Liver (tissue), 9 donors: ENCODE measurements around the gene B3GALNT1. TPM values are rescaled to one million over a fixed set of nuclear protein-coding genes. Genes with fewer than 3 reads are reported as not detected.

ENCODE experiments used
- DNase-seq: peaks from one replicate; pipeline ENCODE4 v3.0.0-alpha.2; 2017; ENCODE audit warnings: low spot score
- H3K27ac ChIP-seq, 2 donors: one replicate each; pipeline ENCODE4 v1.7.0; 2013; ENCODE audit warnings: inconsistent platforms in 2 of 2, low read length in 2 of 2, control low read depth in 1 of 2, low read depth in 1 of 2, mild to moderate bottlenecking in 1 of 2
- H3K27me3 ChIP-seq, 4 donors: one replicate each; pipeline versions ENCODE4 v1.6.1 to v1.7.0; 2013; ENCODE audit warnings: low read length in 3 of 4, inconsistent platforms in 1 of 4, mild to moderate bottlenecking in 1 of 4, moderate library complexity in 1 of 4; ENCODE audit not compliant: control insufficient read depth in 4 of 4, insufficient read depth in 4 of 4
- H3K36me3 ChIP-seq, 4 donors: one replicate each; pipeline versions ENCODE4 v1.6.1 to v1.7.0; 2013; ENCODE audit warnings: low read length in 3 of 4, mild to moderate bottlenecking in 3 of 4, low read depth in 1 of 4, moderate library complexity in 1 of 4; ENCODE audit not compliant: control insufficient read depth in 4 of 4, insufficient read depth in 3 of 4
- H3K4me1 ChIP-seq, 4 donors: one replicate each; pipeline versions ENCODE4 v1.6.1 to v1.7.0; 2013; ENCODE audit warnings: low read length in 3 of 4, mild to moderate bottlenecking in 3 of 4, moderate library complexity in 1 of 4; ENCODE audit not compliant: control insufficient read depth in 4 of 4, insufficient read depth in 4 of 4
- H3K4me3 ChIP-seq, 3 donors: one replicate each; pipeline versions ENCODE4 v1.6.1 to v1.7.0; 2013; ENCODE audit warnings: low read length in 3 of 3, control low read depth in 1 of 3, low read depth in 1 of 3, mild to moderate bottlenecking in 1 of 3
- H3K9ac ChIP-seq, 2 donors: one replicate each; pipeline ENCODE4 v1.7.0; 2013; ENCODE audit warnings: low read length in 2 of 2, mild to moderate bottlenecking in 2 of 2, moderate library complexity in 2 of 2, control low read depth in 1 of 2, low read depth in 1 of 2
- H3K9me3 ChIP-seq, 4 donors: one replicate each; pipeline versions ENCODE4 v1.6.1 to v1.7.0; 2013; ENCODE audit warnings: low read length in 3 of 4; ENCODE audit not compliant: control insufficient read depth in 4 of 4
- CTCF ChIP-seq: fragments of 150-350 bp; IDR thresholded peaks from 2 replicates; pipeline ENCODE4 v1.5.1; 2017; ENCODE audit warnings: improper control_type of control experiment, low read depth, low read length; ENCODE audit not compliant: missing input control
- EGR1 ChIP-seq, 2 donors: IDR thresholded peaks; 2 replicates each; pipeline ENCODE4 v1.6.1; 2016 to 2018; ENCODE audit warnings: antibody characterized with exemption in 2 of 2, low read depth in 2 of 2
- GABPA ChIP-seq, 2 donors: IDR thresholded peaks in 1 of 2; conservative IDR thresholded peaks in 1 of 2; 2 replicates each; pipeline ENCODE4 v1.6.1; 2016; ENCODE audit warnings: antibody characterized with exemption in 2 of 2, mild to moderate bottlenecking in 1 of 2, moderate library complexity in 1 of 2
- HNF4A ChIP-seq, 2 donors: conservative IDR thresholded peaks; 2 replicates each; pipeline ENCODE4 v1.6.1; 2016; ENCODE audit warnings: antibody characterized with exemption in 2 of 2, mild to moderate bottlenecking in 2 of 2
- HNF4G ChIP-seq: IDR thresholded peaks from 2 replicates; pipeline ENCODE4 v1.6.1; 2016; ENCODE audit warnings: antibody characterized with exemption
- JUND ChIP-seq, 2 donors: IDR thresholded peaks; 2 replicates each; pipeline ENCODE4 v1.6.1; 2016; ENCODE audit warnings: antibody characterized with exemption in 2 of 2
- MAX ChIP-seq: IDR thresholded peaks from 2 replicates; pipeline ENCODE4 v1.6.1; 2016; ENCODE audit warnings: antibody characterized with exemption
- NR2F2 ChIP-seq: IDR thresholded peaks from 2 replicates; pipeline ENCODE4 v1.6.1; 2016; ENCODE audit warnings: antibody characterized with exemption
- REST ChIP-seq: IDR thresholded peaks from 2 replicates; pipeline ENCODE4 v1.6.1; 2016; ENCODE audit warnings: antibody characterized with exemption, mild to moderate bottlenecking
- SP1 ChIP-seq: IDR thresholded peaks from 2 replicates; pipeline ENCODE4 v1.6.1; 2018; ENCODE audit warnings: antibody characterized with exemption, mild to moderate bottlenecking
- WGBS: extraction: QIAGEN DNeasy Blood & Tissue Kit; methylation state at CpG from one replicate; pipeline ENCODE4 v1.1.7; 2013; 5-methylcytosine and 5-hydroxymethylcytosine counted together
- polyA plus RNA-seq, 2 donors: library from polyadenylated mRNA; stranded (reverse) in 1 of 2; unstranded in 1 of 2; fragments of 200-250 nt in 1 of 2; fragments of >200 nt in 1 of 2; fragmentation: Nextera tagmentation in 1 of 2; extraction: Ambion mirVana in 1 of 2; gene quantifications; one replicate each; pipeline versions ENCODE4 v1.2.1 to v1.2.3, GENCODE V29; 2013 to 2015
- total RNA-seq, 2 donors: library from RNA; depleted of rRNA; stranded (reverse); fragments of >200 nt; gene quantifications; one replicate each; pipeline ENCODE4 v1.2.3, GENCODE V29; 2014
- donor health status: healthy.
- donor health status: healthy.
- donor health status: healthy.
- donor health status: healthy.
- donor health status: healthy.

Gene B3GALNT1
- total and polyA plus RNA-seq, 4 donors: 0.56 to 23.7 (median 1.00) TPM

- DNase-seq: no peak
- no peaks in the 10 kb centered on the region for H3K27me3 ChIP-seq
- H3K4me3 ChIP-seq: no peak overlapping the region
- H3K9ac ChIP-seq: no peak overlapping the region
- no peaks in the 10 kb centered on the region for H3K9me3 ChIP-seq
- H3K36me3 ChIP-seq: peaks cover 0 to 4% (median 0%) of the 10 kb centered on the region in 4 donors
- H3K4me1 ChIP-seq: no peaks in the 10 kb centered on the region
- TF ChIP-seq HNF4A (conservative IDR thresholded peaks at IDR 0.05) (no peak), SP1 (no peak), REST (no peak), JUND (IDR thresholded peaks at IDR 0.05) (peak in 1 of 2 donors; percentile 11)
- no peak overlapping the region for H3K27ac ChIP-seq
- WGBS: 83% methylated on average over 5 of the region's 5 CpGs
Measured at GRCh38 chr3:161069511-161070251, 35.5 kb downstream of the B3GALNT1 start.

- no peak overlapping the region for H3K4me3 ChIP-seq
- TF ChIP-seq MAX (no peak), EGR1 (IDR thresholded peaks at IDR 0.05; ENCODE audit: low read depth in 2 of 2) (no peak), HNF4A (conservative IDR thresholded peaks at IDR 0.05) (no peak), NR2F2 (no peak), GABPA (IDR thresholded peaks at IDR 0.05 in 1 of 2, conservative IDR thresholded peaks at IDR 0.05 in 1 of 2) (no peak), CTCF (no peak), REST (no peak), HNF4G (no peak)
- H3K27ac ChIP-seq: no peak overlapping the region
- H3K4me1 ChIP-seq: no peaks in the 10 kb centered on the region
- no peaks in the 10 kb centered on the region for H3K9me3 ChIP-seq
- no peaks in the 10 kb centered on the region for H3K27me3 ChIP-seq
- H3K9ac ChIP-seq: no peak overlapping the region
- peaks cover 0 to 4% (median 0%) of the 10 kb centered on the region in 4 donors for H3K36me3 ChIP-seq
- no peak for DNase-seq
- WGBS: 97% methylated on average over 1 of the region's 1 CpG
Measured at GRCh38 chr3:161067335-161067734, 37.8 kb downstream of the B3GALNT1 start.
